ENCODE data around the gene MYBPC3. TPM values are rescaled to one million over a fixed set of nuclear protein-coding genes. Genes with fewer than 3 reads are reported as not detected.

The MYBPC3 gene
- total RNA-seq, 1 donor from 2014 or later: 0.06 TPM

DNA sequence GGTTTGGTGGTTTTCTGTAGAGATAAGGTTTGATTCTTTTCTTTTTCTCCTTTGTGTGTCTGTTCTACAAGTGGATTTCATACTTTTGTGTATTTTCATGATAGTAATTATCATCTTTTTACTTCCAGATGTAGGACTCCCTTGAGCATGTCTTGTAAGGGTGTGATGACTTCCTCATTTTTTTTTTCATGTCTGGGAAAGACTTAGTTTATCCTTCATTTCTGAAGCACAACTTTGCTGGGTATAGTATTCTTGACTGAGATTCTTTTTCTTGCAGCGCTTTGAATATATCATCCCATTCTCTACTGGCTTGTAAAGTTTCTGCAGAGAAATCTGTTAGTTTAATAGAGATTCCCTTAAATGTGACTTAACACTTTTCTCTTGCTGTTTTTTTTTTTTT is 49.6 kb downstream of the MYBPC3 start:
- H3K27me3 ChIP-seq: no peaks in the 10 kb centered on the region
- H2AFZ ChIP-seq (replicated peaks): no peak overlapping the region
- Mint-ChIP-seq H3K36me3 (peaks cover 55% of the 10 kb centered on the region), H3K9me3 (peaks cover 38% of the 10 kb centered on the region), H3K4me3 (no peak overlapping the region), H3K27ac (no peak overlapping the region), H3K4me1 (no peaks in the 10 kb centered on the region), H3K27me3 (ENCODE audit: insufficient read depth, low read depth) (peaks cover 2% of the 10 kb centered on the region)
- no peak overlapping the region for H3K27ac ChIP-seq
- H3K4me1 ChIP-seq: peaks cover 3% of the 10 kb centered on the region
- H3K36me3 ChIP-seq: peaks cover 8% of the 10 kb centered on the region
- TF ChIP-seq EZH2 (IDR thresholded peaks at IDR 0.05) (no peak), EZH2phosphoT487 (IDR thresholded peaks at IDR 0.05) (no peak)
- TF ChIP-seq, protein P1, sequence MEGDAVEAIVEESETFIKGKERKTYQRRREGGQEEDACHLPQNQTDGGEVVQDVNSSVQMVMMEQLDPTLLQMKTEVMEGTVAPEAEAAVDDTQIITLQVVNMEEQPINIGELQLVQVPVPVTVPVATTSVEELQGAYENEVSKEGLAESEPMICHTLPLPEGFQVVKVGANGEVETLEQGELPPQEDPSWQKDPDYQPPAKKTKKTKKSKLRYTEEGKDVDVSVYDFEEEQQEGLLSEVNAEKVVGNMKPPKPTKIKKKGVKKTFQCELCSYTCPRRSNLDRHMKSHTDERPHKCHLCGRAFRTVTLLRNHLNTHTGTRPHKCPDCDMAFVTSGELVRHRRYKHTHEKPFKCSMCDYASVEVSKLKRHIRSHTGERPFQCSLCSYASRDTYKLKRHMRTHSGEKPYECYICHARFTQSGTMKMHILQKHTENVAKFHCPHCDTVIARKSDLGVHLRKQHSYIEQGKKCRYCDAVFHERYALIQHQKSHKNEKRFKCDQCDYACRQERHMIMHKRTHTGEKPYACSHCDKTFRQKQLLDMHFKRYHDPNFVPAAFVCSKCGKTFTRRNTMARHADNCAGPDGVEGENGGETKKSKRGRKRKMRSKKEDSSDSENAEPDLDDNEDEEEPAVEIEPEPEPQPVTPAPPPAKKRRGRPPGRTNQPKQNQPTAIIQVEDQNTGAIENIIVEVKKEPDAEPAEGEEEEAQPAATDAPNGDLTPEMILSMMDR (IDR thresholded peaks at IDR 0.05): no peak
- DNase-seq (ENCODE audit: low spot score): no peak
- peaks cover 2% of the 10 kb centered on the region for H3F3A ChIP-seq (ENCODE audit: low read depth)
- no peak overlapping the region for H3K9ac ChIP-seq
- H3K9me3 ChIP-seq (ENCODE audit: low read depth): no peaks in the 10 kb centered on the region
- no peak overlapping the region for H3K4me3 ChIP-seq
- H3K79me2 ChIP-seq (ENCODE audit: low read depth): no peaks in the 10 kb centered on the region
- no peak overlapping the region for H3K4me2 ChIP-seq
- no peaks in the 10 kb centered on the region for H4K20me1 ChIP-seq (ENCODE audit: low read depth)

DNA sequence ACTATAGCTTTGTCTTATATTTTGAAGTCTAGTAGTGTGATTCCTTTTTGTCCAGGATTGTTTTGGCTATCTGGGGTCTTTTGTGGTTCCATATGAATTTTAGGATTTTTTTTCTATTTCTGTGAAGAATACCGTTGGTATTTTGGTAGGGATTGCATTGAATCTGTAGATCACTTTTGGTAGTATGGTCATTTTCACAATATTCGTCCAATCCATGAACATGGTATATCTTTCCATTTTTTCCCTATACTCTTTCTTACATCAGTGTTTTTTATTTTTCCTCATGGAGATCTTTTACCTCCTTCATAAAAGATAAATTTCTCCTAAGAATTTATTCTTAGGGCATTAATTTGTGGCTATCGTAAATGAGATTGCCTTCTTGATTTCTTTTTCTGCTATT is 53.4 kb downstream of the MYBPC3 start:
- no peaks in the 10 kb centered on the region for H4K20me1 ChIP-seq (ENCODE audit: low read depth)
- Mint-ChIP-seq H3K36me3 (peaks cover 58% of the 10 kb centered on the region), H3K27ac (no peak overlapping the region), H3K4me1 (no peaks in the 10 kb centered on the region), H3K4me3 (no peak overlapping the region), H3K27me3 (ENCODE audit: insufficient read depth, low read depth) (peaks cover 2% of the 10 kb centered on the region), H3K9me3 (peaks cover 38% of the 10 kb centered on the region)
- no peaks in the 10 kb centered on the region for H3K27me3 ChIP-seq
- no peak overlapping the region for H3K4me2 ChIP-seq
- TF ChIP-seq, protein P1 (IDR thresholded peaks at IDR 0.05): no peak
- H3K9ac ChIP-seq: no peak overlapping the region
- no peaks in the 10 kb centered on the region for H3K9me3 ChIP-seq (ENCODE audit: low read depth)
- H3K27ac ChIP-seq: no peak overlapping the region
- H3K79me2 ChIP-seq (ENCODE audit: low read depth): no peaks in the 10 kb centered on the region
- no peaks in the 10 kb centered on the region for H3K4me1 ChIP-seq
- DNase-seq (ENCODE audit: low spot score): no peak
- H3F3A ChIP-seq (ENCODE audit: low read depth): no peaks in the 10 kb centered on the region
- H3K36me3 ChIP-seq: peaks cover 8% of the 10 kb centered on the region
- no peak overlapping the region for H2AFZ ChIP-seq (replicated peaks)
- H3K4me3 ChIP-seq: no peak overlapping the region

DNA sequence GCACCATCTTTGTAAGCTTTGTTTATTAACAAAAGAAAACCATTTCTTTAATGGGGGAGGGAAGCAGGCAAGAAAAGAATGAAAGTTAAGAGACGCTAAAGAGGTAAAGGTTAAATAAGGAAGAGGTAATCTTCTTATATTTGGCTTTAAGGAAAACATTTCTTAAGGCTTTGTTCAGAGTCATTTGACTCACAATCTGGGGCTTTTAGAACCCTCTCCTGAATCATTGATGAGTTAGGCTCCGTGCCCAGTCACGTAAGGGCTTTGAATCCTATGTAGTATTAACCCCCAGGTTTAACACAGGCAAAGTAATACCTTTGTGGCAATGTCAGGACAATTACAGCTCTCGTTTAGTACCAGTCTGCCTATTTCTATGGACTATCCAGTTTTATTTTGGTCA is 56.5 kb downstream of the MYBPC3 start:
- Histone ChIP-seq H3K9ac (no peak overlapping the region), H3K4me3 (no peak overlapping the region), H3K4me2 (no peak overlapping the region), H3K9me3 (ENCODE audit: low read depth) (no peaks in the 10 kb centered on the region), H3K36me3 (no peaks in the 10 kb centered on the region), H3F3A (ENCODE audit: low read depth) (no peaks in the 10 kb centered on the region), H3K27me3 (no peaks in the 10 kb centered on the region), H3K4me1 (no peaks in the 10 kb centered on the region), H4K20me1 (ENCODE audit: low read depth) (no peaks in the 10 kb centered on the region), H2AFZ (replicated peaks) (no peak overlapping the region), H3K27ac (no peak overlapping the region), H3K79me2 (ENCODE audit: low read depth) (no peaks in the 10 kb centered on the region)
- Mint-ChIP-seq H3K9me3 (peaks cover 20% of the 10 kb centered on the region), H3K4me1 (no peaks in the 10 kb centered on the region), H3K27me3 (ENCODE audit: insufficient read depth, low read depth) (peaks cover 2% of the 10 kb centered on the region), H3K4me3 (no peak overlapping the region), H3K27ac (no peak overlapping the region), H3K36me3 (peaks cover 48% of the 10 kb centered on the region)
- DNase-seq (ENCODE audit: low spot score): no peak
- no peak for TF ChIP-seq EZH2phosphoT487 (IDR thresholded peaks at IDR 0.05)
- TF ChIP-seq, protein P1 (IDR thresholded peaks at IDR 0.05): no peak
- TF ChIP-seq EZH2 (IDR thresholded peaks at IDR 0.05): no peak

DNA sequence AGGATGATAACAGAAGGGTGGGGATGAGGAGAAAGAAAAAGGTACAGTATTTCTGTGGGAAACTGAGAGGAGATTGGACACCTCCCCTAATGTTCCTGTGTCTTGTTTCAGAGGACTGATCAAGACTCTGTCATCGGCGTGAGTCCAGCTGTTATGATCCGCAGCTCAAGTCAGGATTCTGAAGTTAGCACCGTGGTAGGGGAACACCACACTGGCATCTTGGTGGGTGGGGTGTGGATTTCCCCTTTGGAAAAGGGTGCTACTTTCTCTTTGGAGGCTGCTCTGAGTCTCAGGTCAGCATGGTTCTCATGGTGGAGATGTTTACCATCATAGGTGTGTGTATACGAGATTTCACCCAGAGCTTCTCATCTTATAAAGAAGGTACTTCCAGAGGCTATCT is 57.1 kb downstream of the MYBPC3 start:
- H3K9me3 Mint-ChIP-seq: peaks cover 17% of the 10 kb centered on the region
- no peaks in the 10 kb centered on the region for H4K20me1 ChIP-seq (ENCODE audit: low read depth)
- no peaks in the 10 kb centered on the region for H3K4me1 Mint-ChIP-seq
- H3F3A ChIP-seq (ENCODE audit: low read depth): no peaks in the 10 kb centered on the region
- no peak overlapping the region for H3K9ac ChIP-seq
- no peak overlapping the region for H3K4me2 ChIP-seq
- H3K9me3 ChIP-seq (ENCODE audit: low read depth): no peaks in the 10 kb centered on the region
- H3K27me3 Mint-ChIP-seq (ENCODE audit: insufficient read depth, low read depth): peaks cover 3% of the 10 kb centered on the region
- H3K27ac ChIP-seq: no peak overlapping the region
- H3K79me2 ChIP-seq (ENCODE audit: low read depth): no peaks in the 10 kb centered on the region
- TF ChIP-seq EZH2phosphoT487 (IDR thresholded peaks at IDR 0.05) (no peak), EZH2 (IDR thresholded peaks at IDR 0.05) (no peak)
- TF ChIP-seq, protein P1 (IDR thresholded peaks at IDR 0.05): no peak
- H3K36me3 ChIP-seq: no peaks in the 10 kb centered on the region
- H3K36me3 Mint-ChIP-seq: peaks cover 49% of the 10 kb centered on the region
- no peak overlapping the region for H3K27ac Mint-ChIP-seq
- H3K4me3 Mint-ChIP-seq: no peak overlapping the region
- DNase-seq (ENCODE audit: low spot score): no peak
- no peaks in the 10 kb centered on the region for H3K4me1 ChIP-seq
- H3K4me3 ChIP-seq: no peak overlapping the region
- H3K27me3 ChIP-seq: no peaks in the 10 kb centered on the region
- no peak overlapping the region for H2AFZ ChIP-seq (replicated peaks)
